Measurements from ENCODE around the gene PACSIN2.

GRCh38 chr22:42871146-42872050 lies 143.6 kb downstream of the PACSIN2 start:
- no peak for TF ChIP-seq POLR2AphosphoS5 (IDR thresholded peaks at IDR 0.05)
- TF ChIP-seq CTCF (IDR thresholded peaks at IDR 0.05): no peak

All from breast epithelium (tissue), 3 donors.